NCI-H1930 (cell line): ENCODE results near the gene DGKB.

Experiments
- DNase-seq, 2 experiments: peaks; one replicate each; lab custom pipeline; 2025; lab: John Stamatoyannopoulos, UW

The DGKB gene

DNA sequence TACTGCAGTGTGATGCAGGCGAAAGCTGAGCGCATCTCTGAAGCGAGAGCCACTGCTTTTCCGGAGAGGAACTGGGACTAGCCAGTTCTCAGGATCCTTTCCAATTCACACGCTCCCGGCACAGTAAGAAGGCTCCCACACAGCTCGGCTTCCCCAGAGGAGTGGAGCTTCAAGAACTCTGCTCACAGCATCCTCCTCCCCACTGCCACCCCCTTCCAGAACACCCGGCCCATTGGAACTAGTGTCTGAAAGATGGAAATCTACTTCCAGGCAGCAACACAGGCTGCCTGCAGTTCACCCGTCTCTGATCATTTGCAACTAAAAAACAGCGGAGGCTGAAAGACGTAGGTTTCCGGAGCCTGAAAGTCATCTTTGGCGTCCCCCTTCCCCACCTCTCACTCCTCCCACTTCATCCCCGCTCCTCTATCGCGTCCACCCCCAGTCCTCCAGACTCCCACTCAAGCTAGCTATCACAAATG is at the start of gene DGKB:
DGKB (minus strand) TSS at position 163 of the 479 bp plus-strand sequence.
- DNase-seq = peak; percentile 12 to 33

DNA sequence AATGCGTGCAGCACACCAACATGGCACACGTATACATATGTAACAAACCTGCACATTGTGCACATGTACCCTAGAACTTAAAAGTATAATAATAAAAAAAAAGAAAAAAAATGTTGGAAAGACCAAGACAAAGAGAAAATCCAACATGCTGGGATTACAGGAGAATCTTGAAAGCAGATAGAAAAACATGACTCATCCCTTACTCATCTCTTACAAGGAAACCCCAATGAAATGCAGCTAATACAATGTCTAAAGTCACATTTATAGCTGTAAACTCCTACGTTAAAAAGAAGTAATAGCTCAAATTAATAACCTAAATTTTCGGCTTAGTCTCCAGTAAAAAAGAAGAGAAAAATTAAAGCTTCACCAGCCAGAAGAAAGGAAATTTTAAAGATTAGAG is 47.5 kb upstream of the DGKB start:
- DNase-seq = no peak

DNA sequence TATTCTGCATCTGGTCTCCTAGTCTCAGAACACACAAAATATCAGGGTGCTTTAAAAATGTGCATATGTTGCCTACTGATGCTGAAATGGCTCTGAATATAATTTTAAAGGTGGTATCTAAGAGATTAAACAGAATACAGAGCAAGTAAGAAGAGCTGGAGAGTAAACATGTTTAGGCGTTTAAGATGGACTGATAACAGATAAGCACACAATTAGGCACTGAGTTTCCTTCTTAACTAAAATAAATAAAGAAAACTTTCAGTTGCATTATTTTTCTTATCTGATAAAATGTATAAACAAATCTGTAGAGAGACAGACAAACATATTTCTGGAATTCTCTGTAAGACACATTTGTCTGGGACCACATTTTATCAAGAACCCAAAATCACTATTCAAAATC is 35.6 kb upstream of the DGKB start:
- no peak for DNase-seq

DNA sequence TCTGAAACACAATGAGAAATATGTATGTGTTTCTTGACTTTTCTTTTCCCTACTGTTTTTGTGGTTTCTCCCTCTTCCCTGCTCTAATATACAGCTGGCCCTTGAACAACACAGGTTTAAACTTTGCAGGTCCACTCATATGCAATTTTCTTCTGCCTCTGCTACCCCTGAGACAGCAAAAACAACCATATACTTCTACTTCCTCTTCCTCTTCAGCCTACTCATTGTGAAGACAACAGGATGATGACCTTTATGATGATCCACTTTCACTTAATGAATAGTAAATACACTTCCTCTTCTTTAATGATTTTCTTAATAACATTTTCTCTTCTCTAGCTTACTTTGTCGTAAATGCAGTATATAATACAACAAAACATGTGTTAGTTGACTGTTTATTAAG is 35.0 kb upstream of the DGKB start:
- no peak for DNase-seq

DNA sequence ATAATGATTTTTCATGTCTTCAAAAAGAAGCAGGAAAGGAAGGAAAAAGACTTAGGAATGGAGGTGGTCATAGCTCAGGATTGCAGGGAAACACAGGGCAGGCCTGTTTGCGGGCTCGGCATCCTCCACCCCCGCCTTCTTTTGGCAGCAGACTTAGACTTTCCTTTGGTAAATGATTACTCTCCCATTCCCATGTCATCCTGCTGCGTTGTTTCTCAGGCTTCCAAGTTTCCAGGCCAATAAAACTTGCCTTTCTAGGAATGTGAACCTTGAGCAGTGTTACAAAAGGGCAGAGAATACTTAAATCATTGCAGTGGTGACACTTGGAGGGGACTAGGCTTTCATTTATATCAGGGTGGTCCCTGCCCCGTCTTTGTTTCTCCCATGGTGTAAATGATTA is 34.0 kb upstream of the DGKB start:
- DNase-seq = no peak

DNA sequence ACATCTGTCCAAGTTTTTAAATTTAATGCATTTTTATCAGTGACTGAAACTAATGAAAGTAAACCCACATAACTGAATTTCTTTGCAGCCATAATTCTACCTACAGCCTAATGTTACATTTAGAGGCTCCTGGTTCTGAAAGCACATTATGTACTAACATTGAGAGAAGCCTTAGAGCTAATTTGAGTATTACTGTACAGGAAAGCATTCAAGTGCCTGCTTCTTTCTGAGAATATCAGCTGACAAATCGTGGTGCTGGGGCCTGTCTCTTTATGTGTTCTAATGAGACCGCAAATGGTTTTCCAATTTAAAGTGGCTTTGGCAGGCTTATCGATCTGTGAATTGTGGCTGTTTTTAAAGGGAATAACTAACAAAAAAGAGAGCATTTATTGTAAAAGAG is 32.3 kb upstream of the DGKB start:
- no peak for DNase-seq

DNA sequence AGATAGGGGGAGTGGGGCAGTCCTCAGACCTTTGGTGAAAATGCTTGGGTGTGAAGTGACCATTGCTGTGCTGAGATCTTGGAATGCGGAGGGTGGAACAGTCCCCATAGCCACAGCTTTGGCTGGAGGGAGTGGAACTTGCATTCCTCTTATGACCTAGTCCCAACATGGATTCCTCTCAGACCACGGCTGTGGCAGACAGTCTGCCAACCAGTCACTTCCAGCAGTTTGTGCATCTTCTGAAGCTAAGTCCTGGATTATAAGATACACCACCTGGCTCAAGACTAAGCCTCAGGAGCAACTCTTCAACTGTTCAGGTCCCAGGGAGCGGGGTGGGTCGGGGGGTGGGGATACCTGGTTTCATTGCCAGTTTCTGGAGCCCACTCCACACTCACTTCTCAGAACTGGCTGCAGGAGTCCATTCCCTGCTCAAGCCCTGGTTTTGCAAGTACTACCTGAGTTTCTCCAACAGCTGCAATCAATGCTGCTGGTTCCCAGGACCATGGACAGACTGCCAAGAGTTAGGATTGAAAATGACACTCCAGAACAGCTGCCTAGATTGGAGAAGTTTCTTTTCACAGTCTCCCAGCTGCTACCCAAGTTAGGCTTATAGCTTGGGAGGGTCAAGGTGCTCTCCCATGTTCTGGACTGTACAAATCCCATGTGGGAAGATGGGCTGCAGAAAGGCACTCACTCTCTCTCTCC is 29.1 kb upstream of the DGKB start:
- no peak for DNase-seq

DNA sequence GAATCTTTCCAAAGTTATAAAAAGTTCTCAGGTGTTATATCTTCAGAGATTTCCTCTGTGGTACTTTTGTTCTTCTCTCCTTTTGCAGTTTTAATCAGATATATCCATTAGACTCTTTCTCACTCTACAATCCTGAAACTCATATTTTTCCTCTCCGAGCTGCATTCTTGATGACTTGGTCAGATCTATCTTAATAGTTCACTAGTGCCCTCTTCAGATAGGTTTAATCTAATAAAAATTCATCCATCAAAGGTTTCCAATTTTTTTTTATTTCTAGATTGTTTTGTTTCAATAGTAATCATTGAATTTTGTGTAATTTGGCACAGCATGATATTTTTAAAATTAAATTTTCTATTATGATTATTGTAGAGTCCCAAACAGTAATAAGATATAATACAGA is 21.8 kb upstream of the DGKB start:
- no peak for DNase-seq

DNA sequence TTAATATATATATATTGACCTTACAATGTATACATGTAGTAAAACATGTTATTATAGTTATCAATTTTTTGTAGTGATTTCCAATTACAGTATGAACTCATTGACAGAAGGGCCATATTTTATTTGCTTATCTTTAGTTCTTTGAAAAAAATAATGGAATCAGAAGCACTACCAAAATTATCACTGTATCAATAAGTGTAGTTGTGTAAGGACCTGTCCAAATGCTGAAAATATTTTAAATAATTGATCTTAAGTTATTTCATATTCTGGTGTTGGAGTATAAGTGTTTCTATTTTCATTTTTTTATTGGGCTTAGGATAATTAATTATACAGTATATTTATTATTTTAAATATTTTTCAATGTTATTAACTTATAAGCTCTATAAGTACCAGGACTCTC is 8.5 kb upstream of the DGKB start:
- no peak for DNase-seq

DNA sequence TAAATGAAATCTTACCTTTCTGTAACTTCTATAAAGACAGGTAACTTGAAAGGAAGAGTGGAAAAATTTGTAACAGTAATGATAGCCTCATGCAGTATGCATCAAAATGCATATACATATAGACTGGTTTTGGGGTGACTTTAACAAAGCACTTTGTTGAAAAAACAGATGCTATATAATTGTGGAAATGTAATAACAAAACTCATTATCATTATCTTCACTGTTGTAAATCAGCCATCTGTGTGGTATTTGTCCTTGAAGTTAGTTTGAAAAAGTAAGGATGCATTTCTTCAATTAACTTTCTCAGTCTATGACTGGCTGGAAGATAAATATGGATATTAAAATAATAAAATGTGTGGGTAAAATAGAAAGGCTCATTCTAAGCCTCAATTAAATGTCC is 6.1 kb upstream of the DGKB start:
- no peak for DNase-seq

DNA sequence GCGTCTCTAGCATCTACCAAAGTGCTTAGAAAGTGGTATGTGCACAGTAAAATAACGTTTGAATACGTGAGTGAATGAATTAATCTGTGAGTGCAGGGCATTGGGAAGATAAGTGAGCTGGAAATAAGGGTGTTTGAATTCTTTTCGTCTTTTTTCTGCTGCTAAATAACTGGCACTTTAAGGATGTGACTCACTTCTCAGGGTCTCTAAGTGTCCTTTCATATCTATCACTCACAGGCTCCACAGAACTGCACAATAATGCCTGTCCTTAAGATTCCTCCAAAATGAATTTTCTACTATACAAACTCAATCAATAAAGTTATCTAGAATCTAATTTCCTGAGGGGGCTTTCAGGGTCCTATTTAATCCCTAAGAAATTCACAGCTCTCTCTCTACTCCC is 3.2 kb upstream of the DGKB start:
- no peak for DNase-seq

DNA sequence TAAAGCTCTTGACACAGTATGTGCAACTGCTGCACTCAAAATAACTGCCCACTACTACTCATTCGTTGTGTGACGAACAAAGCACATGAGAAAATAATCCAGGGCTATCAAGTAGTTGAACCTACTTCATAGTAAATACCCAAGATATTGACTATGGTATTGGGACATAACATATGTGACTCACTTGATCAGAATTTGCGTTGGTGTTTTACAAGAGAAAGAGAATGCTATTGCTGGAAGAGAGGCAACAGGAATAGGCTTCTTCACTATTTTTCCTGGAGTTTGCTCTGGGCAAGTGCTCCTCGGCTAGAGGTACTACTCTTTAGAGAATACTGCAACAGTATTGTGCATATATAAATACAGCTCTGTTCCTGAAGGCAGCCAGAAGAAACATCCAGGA is 2.5 kb downstream of the DGKB start:
- DNase-seq = no peak

DNA sequence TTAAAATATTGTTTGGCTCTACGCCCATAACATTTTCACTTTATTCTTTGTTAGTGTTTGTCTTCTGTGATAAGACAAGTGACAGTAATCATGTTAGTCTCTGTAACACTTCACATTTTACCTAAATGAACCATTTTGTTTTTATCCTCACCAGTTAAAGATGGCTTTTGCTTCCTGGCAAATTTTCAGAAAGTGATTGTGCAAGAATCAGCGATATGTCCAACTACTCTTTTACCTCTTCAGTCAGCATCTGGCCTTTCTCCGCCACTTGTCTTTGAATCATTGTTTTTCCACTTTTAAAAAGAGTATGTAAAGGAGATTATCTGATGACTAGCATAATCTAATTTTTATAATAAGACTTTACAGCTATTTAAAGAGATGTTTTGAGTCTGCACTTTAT is 3.5 kb downstream of the DGKB start:
- DNase-seq = no peak

DNA sequence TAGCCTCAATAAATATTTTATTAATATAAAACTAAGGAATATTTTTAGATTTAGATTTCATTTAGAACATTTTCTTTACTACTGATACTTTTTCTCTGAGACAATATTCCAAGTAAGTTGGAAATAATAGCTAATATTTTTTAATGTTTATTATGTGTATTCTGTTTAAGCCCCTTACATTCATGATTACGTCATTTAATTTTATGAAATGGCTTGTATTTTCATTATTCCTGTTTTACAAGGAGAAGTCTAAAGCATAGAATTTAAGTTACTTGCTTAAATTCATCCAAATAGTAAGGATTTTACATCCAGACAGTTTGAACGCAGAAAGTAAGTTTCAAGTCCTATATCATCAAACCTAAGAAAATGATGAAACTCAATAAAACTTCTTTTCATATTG is 6.1 kb downstream of the DGKB start:
- DNase-seq = no peak

DNA sequence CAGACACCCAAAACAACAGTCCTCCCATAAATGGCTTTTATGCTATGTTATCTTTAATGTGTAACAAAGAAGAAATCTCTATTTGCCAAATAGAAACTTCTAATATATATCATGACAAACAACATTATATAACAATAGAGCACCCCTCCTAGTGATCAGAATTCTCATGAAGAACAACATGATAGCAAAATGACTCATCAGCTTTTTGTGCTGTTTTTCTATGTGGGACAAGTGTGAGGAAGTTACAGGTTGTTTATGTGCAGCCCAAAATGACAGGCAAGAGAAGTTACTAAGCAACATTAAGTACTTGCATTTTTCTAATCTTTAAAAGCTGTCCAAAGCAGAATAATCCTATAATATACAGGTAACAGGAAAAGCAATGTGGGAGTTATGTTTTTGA is 7.7 kb downstream of the DGKB start:
- no peak for DNase-seq

DNA sequence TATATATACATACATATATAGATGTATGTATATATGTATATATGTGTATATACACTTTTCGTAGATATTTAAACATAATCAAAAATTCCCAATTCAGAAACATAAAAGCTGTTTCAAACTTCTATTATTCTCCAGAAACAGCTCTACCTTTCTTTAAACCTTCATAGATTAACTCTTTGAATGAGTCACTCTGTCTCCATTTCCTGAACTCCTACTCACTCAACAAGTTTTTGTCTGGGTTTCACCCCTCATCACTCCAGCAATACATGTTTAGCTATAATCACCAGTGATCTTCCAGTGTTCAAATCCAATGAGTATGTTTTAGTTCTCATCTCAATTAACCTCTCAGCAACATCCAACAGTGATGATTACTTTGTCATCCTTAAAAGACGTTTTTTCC is 9.6 kb downstream of the DGKB start:
- DNase-seq = no peak

DNA sequence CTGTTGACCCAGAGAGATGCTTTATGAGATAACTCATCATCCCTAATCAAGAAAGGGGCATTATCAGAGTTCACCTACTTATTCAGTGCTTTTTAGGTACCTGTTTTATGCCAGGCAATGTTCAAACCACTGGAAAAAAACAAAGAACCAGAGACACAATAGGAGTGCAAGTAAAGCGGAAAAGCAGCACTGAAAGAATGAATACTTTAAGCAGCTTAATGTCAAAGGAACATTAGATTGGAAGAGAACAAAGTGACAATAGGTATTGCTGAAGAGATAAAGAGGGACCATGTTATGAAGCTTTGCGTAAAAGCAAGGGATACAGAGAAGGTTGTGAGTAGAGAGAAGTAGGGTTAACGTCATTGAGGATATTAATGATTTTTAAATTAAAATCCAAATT is 11.3 kb downstream of the DGKB start:
- DNase-seq = no peak

DNA sequence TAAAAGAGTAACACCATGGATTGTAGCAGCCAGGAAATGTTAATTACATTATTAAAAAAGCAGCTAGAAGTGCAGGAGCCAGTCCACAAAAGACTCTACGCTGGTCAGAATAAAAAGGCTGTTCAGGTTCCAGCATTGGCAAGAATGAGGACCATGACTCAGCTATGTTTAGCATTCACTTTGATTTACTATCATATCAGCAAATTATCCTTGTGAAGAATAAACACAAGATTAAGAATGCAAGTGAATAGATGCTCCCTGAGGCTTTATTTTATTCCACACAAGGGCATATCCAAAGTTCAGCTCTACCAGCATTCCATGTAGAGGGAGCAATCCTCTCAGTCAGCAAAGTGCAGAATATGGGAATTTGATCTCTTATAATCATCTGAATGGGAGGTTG is 13.6 kb downstream of the DGKB start:
- no peak for DNase-seq

DNA sequence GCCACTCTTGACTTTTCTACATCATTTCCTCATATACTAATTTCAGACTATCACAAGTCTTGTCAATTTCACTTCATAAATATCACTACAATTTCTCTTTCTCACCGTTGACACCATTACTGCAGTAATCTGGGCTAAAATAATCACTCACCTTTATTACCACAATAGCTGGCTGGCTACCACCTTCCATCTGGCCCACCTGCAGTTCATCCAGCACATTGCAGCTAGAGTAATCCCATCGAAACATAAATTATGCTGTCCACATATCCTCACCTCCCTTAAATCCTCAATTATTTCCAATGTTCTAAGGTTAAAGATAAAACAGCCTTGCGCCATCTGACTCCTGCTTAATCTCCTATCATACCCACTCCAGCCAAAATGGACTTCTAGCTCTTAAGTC is 16.0 kb downstream of the DGKB start:
- no peak for DNase-seq

DNA sequence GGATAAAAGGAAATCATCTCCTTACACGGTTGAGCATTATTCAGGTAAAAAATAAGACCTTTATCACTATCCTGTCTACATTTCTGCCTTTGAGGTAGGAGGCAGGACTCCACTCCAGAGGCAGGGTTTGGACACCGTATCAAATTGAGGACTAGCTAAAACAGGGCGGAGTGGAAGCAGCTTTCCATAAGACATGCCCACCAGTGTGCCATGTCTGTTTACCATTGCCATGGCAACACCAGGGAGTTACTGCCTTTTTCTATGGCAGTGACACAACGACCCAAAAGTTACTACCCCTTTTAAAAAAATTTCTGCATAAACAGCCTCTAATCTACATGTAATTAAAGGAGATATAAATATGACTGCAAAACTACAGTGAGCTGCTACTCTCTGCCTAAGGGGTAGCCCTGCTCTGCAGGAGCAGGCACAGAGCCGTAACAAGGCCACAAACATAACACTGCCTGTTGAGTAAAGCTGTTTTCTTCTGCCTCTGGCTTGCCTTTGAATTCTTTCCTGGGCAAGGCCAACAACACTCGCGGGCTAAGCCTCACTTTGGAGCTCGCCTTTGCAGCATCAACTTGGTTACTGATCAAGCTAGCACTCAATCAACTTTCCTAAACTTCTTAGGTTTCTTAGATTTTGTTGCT is 26.5 kb downstream of the DGKB start:
- DNase-seq = no peak

DNA sequence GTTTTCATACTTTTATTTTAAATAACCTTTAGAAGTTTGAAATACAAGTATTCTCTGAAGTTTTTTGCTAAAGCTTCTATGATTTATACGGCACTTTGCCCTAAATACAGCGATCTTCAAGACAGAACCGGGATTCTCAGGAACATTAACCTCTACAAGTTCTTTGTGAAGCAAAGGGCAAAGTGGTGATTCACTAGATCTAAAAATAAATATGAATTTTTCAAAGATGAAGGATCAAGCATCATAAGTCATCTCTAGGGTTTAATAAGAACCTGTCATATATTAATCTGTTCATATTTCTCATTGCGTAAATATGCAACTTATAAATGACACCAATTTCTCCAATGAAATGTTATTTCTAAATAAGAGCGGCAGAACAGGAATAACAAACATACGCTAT is 30.7 kb downstream of the DGKB start:
- no peak for DNase-seq

DNA sequence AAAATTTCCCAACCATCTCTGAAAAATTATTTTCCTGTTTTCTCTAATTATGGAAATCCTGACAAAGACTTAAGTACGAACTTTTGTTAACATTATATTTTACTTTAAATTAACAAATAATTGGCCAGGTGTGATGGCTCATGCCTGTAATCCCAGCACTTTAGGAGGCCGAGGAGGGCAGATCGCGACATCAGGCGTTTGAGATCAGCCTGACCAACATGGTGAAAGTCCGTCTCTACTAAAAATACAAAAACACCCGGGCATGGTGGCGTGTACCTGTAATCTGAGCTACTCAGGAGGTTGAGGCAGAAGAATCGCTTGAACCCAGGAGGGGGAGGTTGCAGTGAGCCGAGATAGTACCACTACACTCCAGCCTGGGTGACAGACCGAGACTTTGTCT is 32.2 kb downstream of the DGKB start:
- no peak for DNase-seq

DNA sequence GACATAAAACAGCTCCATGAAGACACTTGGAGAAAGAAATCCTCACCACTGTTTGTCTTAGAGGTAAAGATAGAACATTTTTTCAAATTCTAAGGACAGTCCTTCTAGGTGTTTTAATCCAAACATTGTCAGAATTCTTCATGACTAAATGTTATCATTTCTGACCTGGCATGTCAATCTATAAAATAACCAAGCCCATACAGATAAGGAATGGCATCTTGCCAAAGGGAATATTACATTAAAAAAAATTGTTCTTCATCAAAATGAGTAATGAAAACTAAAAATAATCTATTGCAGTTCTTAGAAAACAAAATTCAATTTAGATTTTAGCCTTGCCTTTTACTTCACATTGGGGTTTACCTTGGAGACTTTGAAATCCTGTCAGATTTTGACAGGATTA is 33.6 kb downstream of the DGKB start:
- DNase-seq = no peak

DNA sequence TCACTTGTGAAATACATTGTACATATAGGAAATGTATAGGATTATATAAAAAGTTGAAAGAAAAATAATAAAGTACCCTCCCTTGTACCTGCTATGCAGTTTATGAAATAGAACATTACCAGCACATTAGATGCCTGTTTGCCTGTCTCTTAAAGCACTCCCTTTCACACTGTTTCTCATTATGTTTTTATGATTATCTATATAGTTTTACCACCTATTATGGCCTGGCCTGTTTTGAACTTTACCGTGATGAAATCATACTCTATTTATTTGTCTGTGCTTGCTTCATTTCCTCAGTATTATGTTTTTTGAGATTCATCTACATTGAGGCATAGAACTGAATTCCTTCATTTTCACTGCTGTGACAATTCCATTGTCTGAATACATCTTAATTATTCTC is 41.1 kb downstream of the DGKB start:
- DNase-seq = no peak
